Panc1 (cell line): ENCODE measurements around the gene POLR3B. TPM values are rescaled to one million over a fixed set of nuclear protein-coding genes. Genes with fewer than 3 reads are reported as not detected.
"Not testable (repeated sequence)": the region's sequence is repeated elsewhere in the genome, so short reads cannot be mapped to it uniquely, and the experiment has no call there.

ENCODE experiments used
- ATAC-seq: fragments of 200-7000 bp; cut with Tn5 transposase; 2 replicates; pipeline ENCODE4 v1.9.1; 2020; ENCODE audit warnings: mild to moderate bottlenecking, moderate library complexity
- BruUV-seq: library from RNA; stranded (reverse); fragments of 400-500 nt; replicated peaks from 2 replicates; lab custom pipeline; 2021; lab: Mats Ljungman, UMichigan
- CTCF ChIA-PET: fragments of 300-600 bp; sonication (Branson Sonifier 250); formaldehyde crosslinking; loops from one replicate; lab custom pipeline; 2022; ENCODE audit warnings: antibody characterized with exemption; lab: Charles Lee
- POLR2A ChIA-PET: fragments of 300-600 bp; sonication (Branson Sonifier 250); formaldehyde crosslinking; loops from one replicate; lab custom pipeline; 2022; ENCODE audit warnings: antibody characterized with exemption; lab: Charles Lee
- DNase-seq: peaks from one replicate; pipeline ENCODE4 v3.0.0-alpha.2; 2010; ENCODE audit warnings: low read depth, low spot score
- H3K27ac ChIP-seq: 2 replicates; pipeline ENCODE4 v1.5.1; 2011; ENCODE audit warnings: mild to moderate bottlenecking, low read length, inconsistent platforms
- H3K27me3 ChIP-seq: fragments of 200-500 bp; sonication (Bioruptor generic); 2 replicates; pipeline ENCODE4 v1.6.0; 2014; ENCODE audit warnings: low read length, inconsistent platforms; ENCODE audit not compliant: control insufficient read depth, insufficient read depth
- H3K36me3 ChIP-seq: fragments of 200-500 bp; sonication (Bioruptor generic); 2 replicates; pipeline ENCODE4 v1.5.1; 2014; ENCODE audit warnings: inconsistent platforms, mild to moderate bottlenecking, low read length, moderate library complexity; ENCODE audit not compliant: control insufficient read depth, insufficient read depth
- H3K4me1 ChIP-seq: 2 replicates; pipeline ENCODE4 v1.5.1; 2011; ENCODE audit warnings: inconsistent platforms, mild to moderate bottlenecking, low read length, moderate library complexity; ENCODE audit not compliant: control insufficient read depth, insufficient read depth
- H3K4me3 ChIP-seq, 2 experiments: 2 replicates each; pipeline ENCODE4 v1.5.1; 2011 to 2012; ENCODE audit warnings: low read depth in 2 of 2, low read length in 2 of 2, mild to moderate bottlenecking in 2 of 2, inconsistent platforms in 1 of 2, moderate library complexity in 1 of 2
- H3K9me3 ChIP-seq: fragments of 200-500 bp; sonication (Bioruptor generic); 2 replicates; pipeline ENCODE4 v1.5.1; 2014; ENCODE audit warnings: low read depth, mild to moderate bottlenecking, inconsistent platforms, low read length, moderate library complexity; ENCODE audit not compliant: control insufficient read depth, insufficient read depth
- POLR2AphosphoS5 ChIP-seq: IDR thresholded peaks from 2 replicates; pipeline ENCODE4 v1.6.1; 2012; ENCODE audit warnings: mild to moderate bottlenecking, low read depth, low read length, moderate library complexity
- SIN3A ChIP-seq: IDR thresholded peaks from 2 replicates; pipeline ENCODE4 v1.6.1; 2012; ENCODE audit warnings: low read depth, mild to moderate bottlenecking, low read length, moderate library complexity, borderline replicate concordance; ENCODE audit not compliant: insufficient read depth
- TCF7L2 ChIP-seq: IDR thresholded peaks from 2 replicates; pipeline ENCODE4 v1.6.1; 2011; ENCODE audit warnings: mild to moderate bottlenecking, low read depth, low read length, inconsistent platforms
- in situ Hi-C: cut with HindIII; loops from 2 replicates; pipeline ENCODE4 v1.10.0; 2016; ENCODE audit warnings: low sequenced_read_pairs, low pct_unique_long_range_greater_than_20kb
- intact Hi-C: fragments of 100-400 bp; cut with micrococcal nuclease; formaldehyde crosslinking; loops from one replicate; pipeline ENCODE4 v1.10.0; 2022; ENCODE audit not compliant: unreplicated experiment
- total RNA-seq: library from RNA; stranded (reverse); gene quantifications from one replicate; pipeline ENCODE4 v1.2.1, GENCODE V29; 2021; ENCODE audit not compliant: unreplicated experiment
- TF ChIP-seq, protein P1 (sequence below): fragments of 450-650 bp; IDR thresholded peaks from 2 replicates; pipeline ENCODE4 v1.5.1; 2017; ENCODE audit warnings: mild to moderate bottlenecking
- TF ChIP-seq, protein P2 (sequence below), 2 experiments: IDR thresholded peaks; 2 replicates each; pipeline ENCODE4 v1.6.1; 2011 to 2012; ENCODE audit warnings: low read depth in 2 of 2, control low read depth in 1 of 2, low read length in 1 of 2, mild to moderate bottlenecking in 1 of 2, moderate library complexity in 1 of 2; ENCODE audit not compliant: insufficient read depth in 1 of 2

POLR3B gene
- total RNA-seq, 1 experiment from 2014 or later: 8.2 TPM

DNA sequence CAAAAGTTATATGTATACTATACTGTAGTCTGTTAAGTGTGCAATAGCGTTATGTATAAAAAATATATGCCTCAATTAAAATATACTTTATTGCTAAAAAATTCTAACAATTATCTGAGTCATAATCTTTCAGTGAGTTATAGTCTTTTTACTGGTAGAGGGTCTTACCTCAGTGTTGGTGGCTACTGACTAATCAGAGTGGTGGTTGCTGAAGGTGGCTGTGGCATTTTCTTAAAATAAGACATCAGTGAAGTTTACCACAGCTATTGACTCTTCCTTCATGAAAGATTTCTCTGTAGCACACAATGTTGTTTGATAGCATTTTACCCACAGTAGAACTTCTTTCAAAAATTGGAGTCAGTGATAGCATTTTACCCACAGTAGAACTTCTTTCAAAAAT lies 23.4 kb downstream of the POLR3B start:
- ChIA-PET CTCF (interaction anchor here (1.2 kb wide), 1 partner anchor 461 kb away, joined by 3 read pairs; no protein-coding TSS in a partner anchor), POLR2A (no interaction called here)
- Histone ChIP-seq H3K27ac (no peak overlapping the region), H3K9me3 (no peaks in the 10 kb centered on the region; the same call in 1 of the 2 replicates), H3K4me1 (no peaks in the 10 kb centered on the region), H3K36me3 (peaks cover 4% of the 10 kb centered on the region; the same call in 1 of the 2 replicates), H3K4me3 (no peak overlapping the region), H3K27me3 (no peaks in the 10 kb centered on the region)
- TF ChIP-seq TCF7L2 (no peak), SIN3A (no peak)
- TF ChIP-seq, protein P1, sequence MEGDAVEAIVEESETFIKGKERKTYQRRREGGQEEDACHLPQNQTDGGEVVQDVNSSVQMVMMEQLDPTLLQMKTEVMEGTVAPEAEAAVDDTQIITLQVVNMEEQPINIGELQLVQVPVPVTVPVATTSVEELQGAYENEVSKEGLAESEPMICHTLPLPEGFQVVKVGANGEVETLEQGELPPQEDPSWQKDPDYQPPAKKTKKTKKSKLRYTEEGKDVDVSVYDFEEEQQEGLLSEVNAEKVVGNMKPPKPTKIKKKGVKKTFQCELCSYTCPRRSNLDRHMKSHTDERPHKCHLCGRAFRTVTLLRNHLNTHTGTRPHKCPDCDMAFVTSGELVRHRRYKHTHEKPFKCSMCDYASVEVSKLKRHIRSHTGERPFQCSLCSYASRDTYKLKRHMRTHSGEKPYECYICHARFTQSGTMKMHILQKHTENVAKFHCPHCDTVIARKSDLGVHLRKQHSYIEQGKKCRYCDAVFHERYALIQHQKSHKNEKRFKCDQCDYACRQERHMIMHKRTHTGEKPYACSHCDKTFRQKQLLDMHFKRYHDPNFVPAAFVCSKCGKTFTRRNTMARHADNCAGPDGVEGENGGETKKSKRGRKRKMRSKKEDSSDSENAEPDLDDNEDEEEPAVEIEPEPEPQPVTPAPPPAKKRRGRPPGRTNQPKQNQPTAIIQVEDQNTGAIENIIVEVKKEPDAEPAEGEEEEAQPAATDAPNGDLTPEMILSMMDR: no peak
- DNase-seq: no peak
- intact Hi-C loops (loop anchor here (10.0 kb wide), 1 partner anchor 204 kb away; the partner anchor contains the start of gene RFX4), in situ Hi-C loops (no loop called here)
- no TSS peak for BruUV-seq
- no peak for ATAC-seq

DNA sequence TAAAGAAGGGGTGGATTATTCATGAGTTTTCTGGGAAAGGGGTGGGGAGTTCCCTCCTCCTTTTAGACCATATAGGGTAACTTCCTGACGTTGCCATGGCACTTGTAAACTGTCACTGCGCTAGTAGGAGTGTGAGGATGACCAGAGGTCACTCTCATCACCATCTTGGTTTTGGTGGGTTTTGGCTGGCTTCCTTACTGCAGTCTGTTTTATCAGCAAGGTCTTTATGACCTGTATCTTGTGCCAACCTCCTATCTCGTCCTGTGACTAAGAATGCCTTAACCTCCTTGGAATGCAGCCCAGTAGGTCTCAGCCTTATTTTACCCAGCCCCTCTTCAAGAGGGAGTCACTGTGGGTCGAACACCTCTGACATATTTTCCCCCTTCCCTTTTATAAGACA lies 24.3 kb downstream of the POLR3B start:
- DNase-seq, H3K27me3 ChIP-seq, H3K9me3 ChIP-seq, in situ Hi-C loops, ATAC-seq, H3K27ac ChIP-seq, H3K36me3 ChIP-seq, BruUV-seq, H3K4me1 ChIP-seq, POLR2A ChIA-PET, H3K4me3 ChIP-seq, CTCF ChIA-PET: not testable (repeated sequence)
- intact Hi-C loops: loop anchor here (10.0 kb wide), 1 partner anchor 203 kb away; the partner anchor contains the start of gene RFX4

DNA sequence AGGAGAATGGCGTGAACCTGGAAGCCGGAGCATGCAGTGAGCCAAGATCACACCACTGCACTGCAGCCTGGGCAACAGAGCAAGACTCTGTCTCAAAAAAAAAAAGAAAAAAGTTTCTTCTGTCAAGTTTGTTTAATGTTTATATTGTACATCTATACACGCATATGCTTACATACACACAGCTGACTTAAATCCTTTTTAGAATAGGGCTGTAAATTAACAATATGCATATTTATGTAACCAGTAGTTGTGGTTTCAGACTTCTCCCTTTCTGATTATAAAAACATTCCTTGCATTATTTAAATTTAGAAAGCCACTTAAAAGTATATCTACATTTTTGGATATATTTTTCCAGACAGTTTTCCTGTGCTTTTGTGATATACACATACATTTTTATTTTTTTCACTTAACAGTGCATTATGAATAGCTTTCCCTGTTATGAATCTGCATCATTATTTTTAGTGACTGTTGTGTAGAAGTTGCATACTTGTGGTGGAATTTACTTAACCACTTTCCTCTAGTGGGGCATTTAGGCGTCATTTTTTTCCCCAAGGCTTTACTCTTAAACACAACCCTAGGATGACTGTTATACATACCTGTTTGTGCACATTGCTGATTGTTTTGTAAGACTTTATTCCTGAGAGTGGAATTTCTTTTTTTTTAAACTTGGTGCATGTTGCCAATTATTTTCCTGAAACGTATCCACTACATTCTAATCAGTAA lies 29.4 kb downstream of the POLR3B start:
- no TSS peak for BruUV-seq
- no peaks in the 10 kb centered on the region for H3K9me3 ChIP-seq
- intact Hi-C loops (loop anchor here (1.0 to 10.0 kb wide), 2 partner anchors 198 to 533 kb away; partner anchors contain the start of gene RFX4), in situ Hi-C loops (no loop called here)
- H3K4me1 ChIP-seq: no peaks in the 10 kb centered on the region
- CTCF ChIA-PET: interaction anchor here (0.9 kb wide), 1 partner anchor 509 kb away, joined by 3 read pairs; no protein-coding TSS in a partner anchor
- no peaks in the 10 kb centered on the region for H3K27me3 ChIP-seq
- TF ChIP-seq POLR2AphosphoS5 (no peak), SIN3A (no peak), TCF7L2 (no peak)
- TF ChIP-seq, protein P1: no peak
- TF ChIP-seq, protein P2, sequence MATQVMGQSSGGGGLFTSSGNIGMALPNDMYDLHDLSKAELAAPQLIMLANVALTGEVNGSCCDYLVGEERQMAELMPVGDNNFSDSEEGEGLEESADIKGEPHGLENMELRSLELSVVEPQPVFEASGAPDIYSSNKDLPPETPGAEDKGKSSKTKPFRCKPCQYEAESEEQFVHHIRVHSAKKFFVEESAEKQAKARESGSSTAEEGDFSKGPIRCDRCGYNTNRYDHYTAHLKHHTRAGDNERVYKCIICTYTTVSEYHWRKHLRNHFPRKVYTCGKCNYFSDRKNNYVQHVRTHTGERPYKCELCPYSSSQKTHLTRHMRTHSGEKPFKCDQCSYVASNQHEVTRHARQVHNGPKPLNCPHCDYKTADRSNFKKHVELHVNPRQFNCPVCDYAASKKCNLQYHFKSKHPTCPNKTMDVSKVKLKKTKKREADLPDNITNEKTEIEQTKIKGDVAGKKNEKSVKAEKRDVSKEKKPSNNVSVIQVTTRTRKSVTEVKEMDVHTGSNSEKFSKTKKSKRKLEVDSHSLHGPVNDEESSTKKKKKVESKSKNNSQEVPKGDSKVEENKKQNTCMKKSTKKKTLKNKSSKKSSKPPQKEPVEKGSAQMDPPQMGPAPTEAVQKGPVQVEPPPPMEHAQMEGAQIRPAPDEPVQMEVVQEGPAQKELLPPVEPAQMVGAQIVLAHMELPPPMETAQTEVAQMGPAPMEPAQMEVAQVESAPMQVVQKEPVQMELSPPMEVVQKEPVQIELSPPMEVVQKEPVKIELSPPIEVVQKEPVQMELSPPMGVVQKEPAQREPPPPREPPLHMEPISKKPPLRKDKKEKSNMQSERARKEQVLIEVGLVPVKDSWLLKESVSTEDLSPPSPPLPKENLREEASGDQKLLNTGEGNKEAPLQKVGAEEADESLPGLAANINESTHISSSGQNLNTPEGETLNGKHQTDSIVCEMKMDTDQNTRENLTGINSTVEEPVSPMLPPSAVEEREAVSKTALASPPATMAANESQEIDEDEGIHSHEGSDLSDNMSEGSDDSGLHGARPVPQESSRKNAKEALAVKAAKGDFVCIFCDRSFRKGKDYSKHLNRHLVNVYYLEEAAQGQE (IDR thresholded peaks at IDR 0.05; ENCODE audit: insufficient read depth in 1 of 2, low read depth in 2 of 2, low read length in 1 of 2): no peak
- no peak overlapping the region for H3K4me3 ChIP-seq
- ATAC-seq (no peak), DNase-seq (no peak)
- POLR2A ChIA-PET: no interaction called here
- 0 out of 2 replicates have a peak, but pooled peaks cover 2% of the 10 kb centered on the region for H3K36me3 ChIP-seq
- H3K27ac ChIP-seq: no peak overlapping the region
